H1 (cell line): ENCODE data around the gene ALOX15B. TPM values are rescaled to one million over a fixed set of nuclear protein-coding genes. Genes with fewer than 3 reads are reported as not detected.

Experiments
- SIN3A ChIP-seq, 2 experiments: IDR thresholded peaks in 1 of 2; conservative IDR thresholded peaks in 1 of 2; 2 replicates each; pipeline ENCODE4 v1.6.1; 2011 to 2012; ENCODE audit warnings: low read length in 2 of 2, improper control_type of control experiment in 1 of 2, low read depth in 1 of 2, mild to moderate bottlenecking in 1 of 2
- polyA plus RNA-seq, 7 experiments: library from polyadenylated mRNA; depleted of rRNA in 3 of 7; stranded (reverse) in 5 of 7; unstranded in 2 of 7; fragments of >200 nt in 5 of 7; fragments of 200-250 nt in 2 of 7; gene quantifications; 1 replicate in 5 of 7; 2 replicates in 1 of 7; 4 replicates in 1 of 7; pipeline versions ENCODE4 v1.2.1 to v1.2.3, GENCODE V29; 2011 to 2013; ENCODE audit warnings: missing spikeins in 2 of 7, mixed read lengths in 2 of 7
- total RNA-seq: library from RNA; stranded (reverse); fragmentation: NEBNext Ultra II Directional; extraction: Animal tissue kit (Norgen Biotek cat#: 25700); gene quantifications from 2 replicates; pipeline ENCODE4 v1.2.1, GENCODE V29; 2021

ALOX15B gene
- total and polyA plus RNA-seq, 2 of the 8 experiments (the other 6 are each of a cell fraction or from before 2014, with no cell fraction given), result 0.63 to 0.91 TPM

GRCh38 chr17:8068736-8069586, 30.1 kb downstream of the ALOX15B start (continued):
- no peak for TF ChIP-seq SIN3A (conservative IDR thresholded peaks at IDR 0.05 in 1 of 2, IDR thresholded peaks at IDR 0.05 in 1 of 2; ENCODE audit: low read depth in 1 of 2, low read length in 2 of 2)
